Breast epithelium (tissue), 4 donors: ENCODE data around the gene TTC28. TPM values are rescaled to one million over a fixed set of nuclear protein-coding genes. Genes with fewer than 3 reads are reported as not detected.

ENCODE experiments used
- DNase-seq, 2 donors: peaks; one replicate each; pipeline ENCODE4 v3.0.0-alpha.2; 2019; ENCODE audit warnings: low spot score in 2 of 2
- H3K27ac ChIP-seq, 2 donors: fragments of 200-600 bp; sonication (generic) in 1 of 2; one replicate each; pipeline ENCODE4 v1.5.1; 2016 to 2019; ENCODE audit warnings: mild to moderate bottlenecking in 1 of 2
- H3K27me3 ChIP-seq, 2 donors: fragments of 200-600 bp; sonication (generic) in 1 of 2; one replicate each; pipeline versions ENCODE4 v1.5.1 to v1.6.0; 2017 to 2019; ENCODE audit warnings: control low read depth in 1 of 2, mild to moderate bottlenecking in 1 of 2
- H3K36me3 ChIP-seq: fragments of 200-600 bp; one replicate; pipeline ENCODE4 v1.5.1; 2019
- H3K4me1 ChIP-seq, 2 donors: fragments of 200-600 bp; sonication (generic); one replicate each; pipeline ENCODE4 v1.5.1; 2016 to 2019; ENCODE audit warnings: control low read depth in 1 of 2
- H3K4me3 ChIP-seq, 3 donors: fragments of 200-600 bp; sonication (generic); 1 replicate in 2 of 3; 2 replicates in 1 of 3; pipeline ENCODE4 v1.5.1; 2016 to 2019; ENCODE audit warnings: mild to moderate bottlenecking in 3 of 3, moderate library complexity in 2 of 3
- H3K9me3 ChIP-seq, 2 donors: fragments of 200-600 bp; sonication (generic) in 1 of 2; one replicate each; pipeline ENCODE4 v1.5.1; 2016 to 2019; ENCODE audit warnings: control low read depth in 1 of 2
- CTCF ChIP-seq, 3 donors: fragments of 450-650 bp; IDR thresholded peaks; one replicate each; pipeline ENCODE4 v1.5.1; 2016 to 2017; ENCODE audit warnings: antibody characterized with exemption in 3 of 3, mild to moderate bottlenecking in 3 of 3, moderate library complexity in 3 of 3
- POLR2A ChIP-seq: fragments of 450-650 bp; IDR thresholded peaks from one replicate; pipeline ENCODE4 v1.6.1; 2016; ENCODE audit warnings: antibody characterized with exemption, mild to moderate bottlenecking, moderate library complexity
- POLR2AphosphoS5 ChIP-seq, 3 donors: sonication (generic); formaldehyde crosslinking; IDR thresholded peaks; one replicate each; pipeline ENCODE4 v1.6.1; 2017; ENCODE audit warnings: antibody characterized with exemption in 3 of 3
- intact Hi-C: fragments of 100-400 bp; cut with DNase I; formaldehyde crosslinking; loops from one replicate; pipeline ENCODE4 v1.15.1; 2023; ENCODE audit warnings: low total_unique reads
- total RNA-seq, 3 donors: library from RNA; depleted of rRNA; stranded (reverse); fragments of >200 nt; gene quantifications; one replicate each; pipeline ENCODE4 v1.1.0, GENCODE V29; 2016

Gene TTC28
- total RNA-seq, 3 donors from 2014 or later, result 33.5 to 43.3 (median 40.2) TPM

GRCh38 chr22:28021116-28021997, 658.3 kb downstream of the TTC28 start:
- TF ChIP-seq POLR2AphosphoS5 (IDR thresholded peaks at IDR 0.05) (no peak), CTCF (IDR thresholded peaks at IDR 0.05) (no peak), POLR2A (no peak)
- H3K36me3 ChIP-seq, result no peaks in the 10 kb centered on the region
- no peak overlapping the region for H3K4me3 ChIP-seq
- H3K9me3 ChIP-seq, result no peaks in the 10 kb centered on the region
- intact Hi-C loops, result loop anchor here (10.0 kb wide), 1 partner anchor 573 kb away; no protein-coding TSS in a partner anchor
- no peak overlapping the region for H3K27ac ChIP-seq
- no peak for DNase-seq
- no peaks in the 10 kb centered on the region for H3K4me1 ChIP-seq
- H3K27me3 ChIP-seq, result no peaks in the 10 kb centered on the region

DNA sequence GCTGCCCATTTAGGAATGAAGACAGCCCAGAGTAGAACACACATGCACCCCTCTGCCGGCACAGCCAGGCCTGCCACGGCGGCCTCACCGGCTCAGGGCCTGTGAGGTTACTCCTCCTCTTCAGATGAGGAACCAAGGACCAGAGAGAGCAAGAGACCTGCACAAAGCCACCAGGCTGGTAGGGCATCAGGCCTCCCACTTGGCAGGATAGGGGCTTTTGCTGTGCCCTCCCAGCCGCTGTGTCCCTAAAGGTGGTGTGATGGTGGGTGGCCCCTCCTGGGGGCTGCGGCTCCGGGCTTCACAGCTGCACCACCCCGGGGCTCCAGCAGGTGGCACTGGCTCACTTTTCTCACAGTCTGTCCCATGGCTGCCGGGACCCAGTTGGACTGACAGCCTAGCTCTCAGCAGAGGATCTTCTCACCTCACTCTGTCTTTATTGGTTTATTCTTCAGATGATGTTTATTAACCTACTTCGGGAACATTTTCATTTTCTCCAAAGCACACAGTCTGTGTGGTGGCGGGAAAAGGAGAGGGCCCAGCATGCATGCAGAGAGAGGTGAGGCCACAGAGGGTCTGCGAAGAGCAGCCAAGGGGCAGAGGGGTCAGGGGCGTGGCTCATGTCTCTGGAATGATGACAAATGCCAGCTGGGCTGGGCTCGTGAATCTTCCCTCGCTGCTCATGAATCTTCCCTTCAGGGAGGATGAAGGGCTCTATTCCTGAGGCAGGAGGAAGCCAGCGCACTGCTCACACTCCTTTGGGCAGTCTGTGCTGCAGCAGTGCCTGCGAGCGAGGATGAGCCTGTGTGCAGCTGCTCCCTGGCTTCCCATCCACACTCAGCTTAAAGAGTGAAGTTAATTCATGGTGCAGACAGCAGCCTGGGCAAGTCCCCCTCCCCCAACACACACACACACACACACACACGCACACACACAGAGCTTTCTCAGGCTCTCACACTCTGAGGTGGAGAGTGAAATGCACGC, 659.5 kb downstream of the TTC28 start:
- Histone ChIP-seq H3K4me3 (no peak overlapping the region), H3K9me3 (no peaks in the 10 kb centered on the region), H3K36me3 (no peaks in the 10 kb centered on the region), H3K27ac (peak overlapping the region in 1 of 2 donors; percentile 58), H3K27me3 (no peaks in the 10 kb centered on the region), H3K4me1 (no peaks in the 10 kb centered on the region)
- intact Hi-C loops, result loop anchor here (10.0 kb wide), 1 partner anchor 575 kb away; no protein-coding TSS in a partner anchor
- DNase-seq, result peak in 1 of 2 donors; percentile 76
- TF ChIP-seq CTCF (IDR thresholded peaks at IDR 0.05) (peak; percentile 82 to 93 (median 89)), POLR2AphosphoS5 (IDR thresholded peaks at IDR 0.05) (no peak)

DNA sequence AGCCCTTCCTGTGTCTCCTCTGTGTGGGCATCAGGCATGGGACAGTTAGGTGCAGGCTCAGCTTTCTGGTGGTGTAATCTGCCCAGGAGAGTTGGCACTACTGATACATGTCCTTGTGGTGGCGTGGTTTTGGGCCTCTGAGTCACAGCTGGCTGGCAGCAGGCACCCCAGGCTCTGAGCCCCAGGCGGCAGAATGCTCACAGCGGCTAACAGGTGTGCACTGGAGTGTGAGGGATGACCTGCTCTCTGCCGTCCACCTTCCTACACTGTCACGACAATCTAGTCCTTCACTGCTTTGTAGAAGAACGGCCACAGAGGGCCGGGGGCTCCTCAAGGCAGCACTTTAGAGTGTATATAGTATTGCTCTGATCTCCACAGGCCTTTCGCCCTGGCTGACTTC, 660.3 kb downstream of the TTC28 start:
- Histone ChIP-seq H3K4me3 (no peak overlapping the region), H3K27ac (peak overlapping the region in 1 of 2 donors; percentile 58), H3K9me3 (no peaks in the 10 kb centered on the region), H3K27me3 (no peaks in the 10 kb centered on the region), H3K4me1 (no peaks in the 10 kb centered on the region), H3K36me3 (no peaks in the 10 kb centered on the region)
- intact Hi-C loops, result no loop called here
- DNase-seq, result peak in 1 of 2 donors; percentile 49
- no peak for TF ChIP-seq POLR2AphosphoS5 (IDR thresholded peaks at IDR 0.05)
- TF ChIP-seq POLR2A, result no peak
- TF ChIP-seq CTCF (IDR thresholded peaks at IDR 0.05), result no peak

- intact Hi-C loops, result no loop called here
- peak in 1 of 2 donors; percentile 25 for DNase-seq
These were observed 661.1 kb downstream of the TTC28 start for GRCh38 chr22:28018461-28018927.

More at GRCh38 chr22:28018461-28018927, 661.1 kb downstream of the TTC28 start:
- H3K4me3 ChIP-seq, result no peak overlapping the region
- H3K9me3 ChIP-seq, result no peaks in the 10 kb centered on the region
- H3K27ac ChIP-seq, result no peak overlapping the region
- H3K27me3 ChIP-seq, result no peaks in the 10 kb centered on the region
- H3K4me1 ChIP-seq, result no peaks in the 10 kb centered on the region
- no peaks in the 10 kb centered on the region for H3K36me3 ChIP-seq
- TF ChIP-seq CTCF (IDR thresholded peaks at IDR 0.05) (no peak), POLR2A (no peak), POLR2AphosphoS5 (IDR thresholded peaks at IDR 0.05) (no peak)
